ENCODE data around the gene CSE1L. TPM values are rescaled to one million over a fixed set of nuclear protein-coding genes. Genes with fewer than 3 reads are reported as not detected.

The CSE1L gene
- total RNA-seq = 75.1 to 79.6 TPM (median 78.7 TPM) in 3 replicates

- peaks cover 11% of the 10 kb centered on the region for H3K36me3 Mint-ChIP-seq
- H3K9me3 Mint-ChIP-seq = no peaks in the 10 kb centered on the region
- H3K27ac Mint-ChIP-seq = peak within 1 kb of the TSS; percentile 99
- DNase-seq (ENCODE audit: low spot score in 2 of 2, unreplicated experiment in 2 of 2) = peak; percentile 93 to 97
- no peaks in the 10 kb centered on the region for H3K27me3 Mint-ChIP-seq (ENCODE audit: low read depth)
- H3K4me3 Mint-ChIP-seq = peak within 1 kb of the TSS; percentile 99
- H3K4me1 Mint-ChIP-seq = peaks cover 23% of the 10 kb centered on the region
- TF ChIP-seq CTCF (IDR thresholded peaks at IDR 0.05; ENCODE audit: unreplicated experiment) = no peak
Observed at GRCh38 chr20:49046087-49046900, at the start of gene CSE1L. TSS of gene CSE1L (plus strand) at chr20:49046312. CDS start at chr20:49058464, 12,152 bp downstream.

GRCh38 chr20:48999890-49000870, 45.9 kb upstream of the CSE1L start:
- Mint-ChIP-seq H3K27me3 (ENCODE audit: low read depth) (no peaks in the 10 kb centered on the region), H3K9me3 (no peaks in the 10 kb centered on the region), H3K4me1 (no peaks in the 10 kb centered on the region), H3K27ac (no peak overlapping the region), H3K36me3 (peaks cover 35% of the 10 kb centered on the region), H3K4me3 (no peak overlapping the region)
- no peak for TF ChIP-seq CTCF (IDR thresholded peaks at IDR 0.05; ENCODE audit: unreplicated experiment)
- no peak for DNase-seq (ENCODE audit: low spot score in 2 of 2, unreplicated experiment in 2 of 2)

- no peaks in the 10 kb centered on the region for H3K9me3 Mint-ChIP-seq
- no peak for DNase-seq (ENCODE audit: low spot score in 2 of 2, unreplicated experiment in 2 of 2)
- H3K4me3 Mint-ChIP-seq = no peak overlapping the region
- peaks cover 37% of the 10 kb centered on the region for H3K36me3 Mint-ChIP-seq
- no peaks in the 10 kb centered on the region for H3K27me3 Mint-ChIP-seq (ENCODE audit: low read depth)
- H3K27ac Mint-ChIP-seq = no peak overlapping the region
- no peak for TF ChIP-seq CTCF (IDR thresholded peaks at IDR 0.05; ENCODE audit: unreplicated experiment)
- H3K4me1 Mint-ChIP-seq = no peaks in the 10 kb centered on the region
Observed at GRCh38 chr20:49001741-49002140, 44.4 kb upstream of the CSE1L start.

GRCh38 chr20:49006446-49006980, 39.6 kb upstream of the CSE1L start:
- Mint-ChIP-seq H3K4me3 (no peak overlapping the region), H3K4me1 (no peaks in the 10 kb centered on the region), H3K27me3 (ENCODE audit: low read depth) (no peaks in the 10 kb centered on the region), H3K36me3 (peaks cover 26% of the 10 kb centered on the region), H3K9me3 (no peaks in the 10 kb centered on the region), H3K27ac (no peak overlapping the region)
- TF ChIP-seq CTCF (IDR thresholded peaks at IDR 0.05; ENCODE audit: unreplicated experiment) = no peak
- no peak for DNase-seq (ENCODE audit: low spot score in 2 of 2, unreplicated experiment in 2 of 2)

GRCh38 chr20:49009899-49010631, 36.0 kb upstream of the CSE1L start:
- no peak for TF ChIP-seq CTCF (IDR thresholded peaks at IDR 0.05; ENCODE audit: unreplicated experiment)
- Mint-ChIP-seq H3K9me3 (no peaks in the 10 kb centered on the region), H3K36me3 (peaks cover 39% of the 10 kb centered on the region), H3K27me3 (ENCODE audit: low read depth) (no peaks in the 10 kb centered on the region), H3K4me3 (no peak overlapping the region), H3K4me1 (no peaks in the 10 kb centered on the region), H3K27ac (no peak overlapping the region)
- no peak for DNase-seq (ENCODE audit: low spot score in 2 of 2, unreplicated experiment in 2 of 2)

Measured in mesothelial cell of epicardium (in vitro differentiated cells).